Measurements from ENCODE around the gene VTCN1. TPM values are rescaled to one million over a fixed set of nuclear protein-coding genes. Genes with fewer than 3 reads are reported as not detected.

The VTCN1 gene
- total RNA-seq, 2 donors from 2014 or later, result not detected

GRCh38 chr1:117146575-117147340 lies 64.0 kb downstream of the VTCN1 start:
- DNase-seq, result no peak
- no peak overlapping the region for H3K27ac ChIP-seq
- H3K27me3 ChIP-seq, result no peaks in the 10 kb centered on the region
- H3K9ac ChIP-seq (ENCODE audit: low read depth in 2 of 2, low read length in 2 of 2), result no peak overlapping the region
- H3K4me1 ChIP-seq, result no peaks in the 10 kb centered on the region
- no peak for TF ChIP-seq CTCF (IDR thresholded peaks at IDR 0.05)
- no peaks in the 10 kb centered on the region for H3K9me3 ChIP-seq
- intact Hi-C loops (cut with DNase I), result no loop called here
- H3K4me3 ChIP-seq, result no peak overlapping the region
- H3K36me3 ChIP-seq, result no peaks in the 10 kb centered on the region

- H3K9ac ChIP-seq (ENCODE audit: low read depth in 2 of 2, low read length in 2 of 2), result no peak overlapping the region
- DNase-seq, result no peak
- intact Hi-C loops (cut with DNase I), result no loop called here
- no peaks in the 10 kb centered on the region for H3K4me1 ChIP-seq
- no peaks in the 10 kb centered on the region for H3K27me3 ChIP-seq
- no peaks in the 10 kb centered on the region for H3K36me3 ChIP-seq
- H3K27ac ChIP-seq, result no peak overlapping the region
- no peaks in the 10 kb centered on the region for H3K9me3 ChIP-seq
- TF ChIP-seq CTCF (IDR thresholded peaks at IDR 0.05), result no peak
- H3K4me3 ChIP-seq, result no peak overlapping the region
Measured at GRCh38 chr1:117146072-117146471, 64.7 kb downstream of the VTCN1 start.

- Histone ChIP-seq H3K4me3 (no peak overlapping the region), H3K36me3 (no peaks in the 10 kb centered on the region), H3K9me3 (no peaks in the 10 kb centered on the region), H3K27ac (no peak overlapping the region), H3K4me1 (no peaks in the 10 kb centered on the region), H3K9ac (ENCODE audit: low read depth in 2 of 2, low read length in 2 of 2) (no peak overlapping the region), H3K27me3 (no peaks in the 10 kb centered on the region)
- TF ChIP-seq CTCF (IDR thresholded peaks at IDR 0.05), result no peak
- intact Hi-C loops (cut with DNase I), result no loop called here
- no peak for DNase-seq
Measured at GRCh38 chr1:117143871-117144270, 66.9 kb downstream of the VTCN1 start.

- Histone ChIP-seq H3K9ac (ENCODE audit: low read depth in 2 of 2, low read length in 2 of 2) (no peak overlapping the region), H3K36me3 (no peaks in the 10 kb centered on the region), H3K4me3 (no peak overlapping the region), H3K9me3 (no peaks in the 10 kb centered on the region), H3K27ac (no peak overlapping the region), H3K27me3 (no peaks in the 10 kb centered on the region), H3K4me1 (no peaks in the 10 kb centered on the region)
- TF ChIP-seq CTCF (IDR thresholded peaks at IDR 0.05), result no peak
- DNase-seq, result no peak
- intact Hi-C loops (cut with DNase I), result no loop called here
Measured at GRCh38 chr1:117143172-117143571, 67.6 kb downstream of the VTCN1 start.

- intact Hi-C loops (cut with DNase I), result no loop called here
- no peaks in the 10 kb centered on the region for H3K9me3 ChIP-seq
- no peaks in the 10 kb centered on the region for H3K27me3 ChIP-seq
- DNase-seq, result no peak
- no peak overlapping the region for H3K9ac ChIP-seq (ENCODE audit: low read depth in 2 of 2, low read length in 2 of 2)
- no peak overlapping the region for H3K4me3 ChIP-seq
- no peaks in the 10 kb centered on the region for H3K36me3 ChIP-seq
- no peaks in the 10 kb centered on the region for H3K4me1 ChIP-seq
- no peak for TF ChIP-seq CTCF (IDR thresholded peaks at IDR 0.05)
- H3K27ac ChIP-seq, result no peak overlapping the region
Measured at GRCh38 chr1:117142200-117142599, 68.5 kb downstream of the VTCN1 start.

Data from colonic mucosa (tissue), 4 donors.